Activated CD8-positive, alpha-beta T cell treated with anti-CD3 and anti-CD28 coated beads for 36 hours (primary cell): Measurements from ENCODE around the gene ITSN1. TPM values are rescaled to one million over a fixed set of nuclear protein-coding genes. Genes with fewer than 3 reads are reported as not detected.

Source experiments
- ATAC-seq: fragments of 200-7000 bp; cut with Tn5 transposase; one replicate; pipeline ENCODE4 v1.10.0; 2021; ENCODE audit warnings: mild to moderate bottlenecking, moderate library complexity
- CTCF ChIA-PET: fragments of 350-600 bp; sonication (Branson Sonifier 250); formaldehyde crosslinking; loops from one replicate; lab custom pipeline; 2021; ENCODE audit warnings: antibody characterized with exemption; lab: Charles Lee
- POLR2A ChIA-PET: fragments of 350-600 bp; sonication (Branson Sonifier 250); formaldehyde crosslinking; loops from one replicate; lab custom pipeline; 2021; ENCODE audit warnings: antibody characterized with exemption; lab: Charles Lee
- DNase-seq: peaks from one replicate; pipeline ENCODE4 v3.0.0-alpha.2; 2020
- H3K27ac Mint-ChIP-seq: one replicate; pipeline ENCODE4 v1.8.0; 2021; ENCODE audit warnings: mild to moderate bottlenecking, mixed read lengths
- H3K27me3 Mint-ChIP-seq: one replicate; pipeline ENCODE4 v1.8.0; 2021; ENCODE audit warnings: mixed read lengths
- H3K36me3 Mint-ChIP-seq: one replicate; pipeline ENCODE4 v1.8.0; 2021; ENCODE audit warnings: low read depth, mixed read lengths
- H3K4me1 Mint-ChIP-seq: one replicate; pipeline ENCODE4 v1.8.0; 2021; ENCODE audit warnings: low read depth, mixed read lengths
- H3K4me3 Mint-ChIP-seq: one replicate; pipeline ENCODE4 v1.8.0; 2021; ENCODE audit warnings: mild to moderate bottlenecking, moderate library complexity, mixed read lengths
- H3K9me3 Mint-ChIP-seq: one replicate; pipeline ENCODE4 v1.8.0; 2021; ENCODE audit warnings: mixed read lengths
- intact Hi-C: fragments of 100-400 bp; cut with micrococcal nuclease; formaldehyde crosslinking; loops from one replicate; pipeline ENCODE4 v1.10.0; 2022
- total RNA-seq, 2 experiments: library from RNA; stranded (reverse); gene quantifications; one replicate each; pipeline ENCODE4 v1.2.3, GENCODE V29; 2021
- TF ChIP-seq, protein P1 (sequence below): fragments of 200-600 bp; IDR thresholded peaks from one replicate; pipeline ENCODE4 v1.8.0; 2022; ENCODE audit warnings: antibody characterized with exemption, mild to moderate bottlenecking

The ITSN1 gene
- total RNA-seq, 2 experiments from 2014 or later = 4.4 to 4.7 TPM

DNA sequence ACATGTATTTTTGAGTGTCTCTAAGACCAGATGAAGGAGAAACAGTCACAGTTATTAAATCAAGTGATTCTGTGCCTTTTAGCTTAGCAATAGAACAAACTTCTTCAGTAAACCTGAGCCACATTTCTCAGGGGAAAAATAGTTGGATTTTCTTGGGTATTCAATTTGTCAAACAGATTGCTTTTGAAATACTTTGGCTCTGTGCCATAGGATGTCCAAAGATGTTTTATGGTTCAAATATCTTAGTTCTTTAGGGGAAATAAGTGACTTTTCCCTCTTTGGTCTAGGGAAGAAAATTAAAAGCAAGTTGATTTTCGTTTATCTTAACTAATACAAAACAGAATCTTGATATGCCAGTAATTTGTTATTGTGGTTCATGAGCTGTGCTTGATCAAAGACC is 147.4 kb downstream of the ITSN1 start:
- no peaks in the 10 kb centered on the region for H3K27me3 Mint-ChIP-seq
- ATAC-seq = no peak
- no peaks in the 10 kb centered on the region for H3K4me1 Mint-ChIP-seq
- intact Hi-C loops = no loop called here
- POLR2A ChIA-PET = no interaction called here
- TF ChIP-seq, protein P1, sequence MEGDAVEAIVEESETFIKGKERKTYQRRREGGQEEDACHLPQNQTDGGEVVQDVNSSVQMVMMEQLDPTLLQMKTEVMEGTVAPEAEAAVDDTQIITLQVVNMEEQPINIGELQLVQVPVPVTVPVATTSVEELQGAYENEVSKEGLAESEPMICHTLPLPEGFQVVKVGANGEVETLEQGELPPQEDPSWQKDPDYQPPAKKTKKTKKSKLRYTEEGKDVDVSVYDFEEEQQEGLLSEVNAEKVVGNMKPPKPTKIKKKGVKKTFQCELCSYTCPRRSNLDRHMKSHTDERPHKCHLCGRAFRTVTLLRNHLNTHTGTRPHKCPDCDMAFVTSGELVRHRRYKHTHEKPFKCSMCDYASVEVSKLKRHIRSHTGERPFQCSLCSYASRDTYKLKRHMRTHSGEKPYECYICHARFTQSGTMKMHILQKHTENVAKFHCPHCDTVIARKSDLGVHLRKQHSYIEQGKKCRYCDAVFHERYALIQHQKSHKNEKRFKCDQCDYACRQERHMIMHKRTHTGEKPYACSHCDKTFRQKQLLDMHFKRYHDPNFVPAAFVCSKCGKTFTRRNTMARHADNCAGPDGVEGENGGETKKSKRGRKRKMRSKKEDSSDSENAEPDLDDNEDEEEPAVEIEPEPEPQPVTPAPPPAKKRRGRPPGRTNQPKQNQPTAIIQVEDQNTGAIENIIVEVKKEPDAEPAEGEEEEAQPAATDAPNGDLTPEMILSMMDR = no peak
- CTCF ChIA-PET = interaction anchor here (1.3 kb wide), 1 partner anchor 11 kb away, joined by 3 read pairs; no protein-coding TSS in a partner anchor
- H3K4me3 Mint-ChIP-seq = no peak overlapping the region
- no peak overlapping the region for H3K27ac Mint-ChIP-seq
- H3K36me3 Mint-ChIP-seq = no peaks in the 10 kb centered on the region
- H3K9me3 Mint-ChIP-seq = no peaks in the 10 kb centered on the region
- no peak for DNase-seq

DNA sequence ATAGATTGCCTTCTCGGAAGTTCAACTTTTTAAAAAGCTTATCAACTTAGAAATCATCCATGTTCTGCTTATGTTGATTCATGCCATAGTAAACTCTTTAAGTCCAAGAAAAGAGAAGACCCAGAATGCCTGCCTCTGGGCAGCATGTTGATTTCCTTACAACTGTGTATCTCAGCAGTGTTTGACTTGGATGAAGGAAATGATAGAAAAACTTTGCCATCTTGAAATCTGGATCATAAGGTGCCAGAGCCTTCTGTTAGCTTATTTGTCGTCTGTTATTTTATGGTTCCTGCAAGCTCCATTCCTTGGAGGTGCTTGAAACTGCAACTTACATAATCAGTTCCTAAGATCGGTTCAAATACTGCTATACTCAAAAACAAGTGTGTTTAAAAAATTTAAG is 148.8 kb downstream of the ITSN1 start:
- ChIA-PET POLR2A (no interaction called here), CTCF (no interaction called here)
- intact Hi-C loops = no loop called here
- H3K4me1 Mint-ChIP-seq = no peaks in the 10 kb centered on the region
- DNase-seq (no peak), ATAC-seq (no peak)
- TF ChIP-seq, protein P1 = no peak
- no peaks in the 10 kb centered on the region for H3K36me3 Mint-ChIP-seq
- no peak overlapping the region for H3K4me3 Mint-ChIP-seq
- no peaks in the 10 kb centered on the region for H3K27me3 Mint-ChIP-seq
- H3K9me3 Mint-ChIP-seq = no peaks in the 10 kb centered on the region
- no peak overlapping the region for H3K27ac Mint-ChIP-seq

DNA sequence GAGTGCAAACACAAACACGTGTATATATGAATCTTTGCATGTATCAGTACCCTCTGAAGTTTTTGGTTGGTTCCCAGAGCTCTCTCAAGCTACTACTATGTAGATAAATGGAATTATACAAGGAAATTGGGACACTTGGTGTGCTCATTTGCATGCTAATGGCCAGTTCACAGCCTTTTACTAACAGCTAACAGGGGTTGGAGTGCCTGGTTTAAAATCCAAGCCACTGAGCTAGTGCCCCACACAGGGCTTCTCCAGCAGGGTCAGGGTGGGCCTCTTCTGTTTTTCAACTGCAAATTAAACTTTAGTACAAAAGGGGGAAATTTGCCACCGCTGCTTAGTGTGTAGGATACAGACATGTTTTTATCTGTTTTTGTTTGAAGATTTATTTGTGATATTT is 152.3 kb downstream of the ITSN1 start:
- TF ChIP-seq, protein P1 = no peak
- ATAC-seq (no peak), DNase-seq (no peak)
- H3K9me3 Mint-ChIP-seq = no peaks in the 10 kb centered on the region
- no peaks in the 10 kb centered on the region for H3K4me1 Mint-ChIP-seq
- H3K36me3 Mint-ChIP-seq = no peaks in the 10 kb centered on the region
- H3K27ac Mint-ChIP-seq = no peak overlapping the region
- no peak overlapping the region for H3K4me3 Mint-ChIP-seq
- ChIA-PET POLR2A (interaction anchor here (0.6 kb wide), 1 partner anchor 31 kb away, joined by 3 read pairs; no protein-coding TSS in a partner anchor), CTCF (no interaction called here)
- intact Hi-C loops = no loop called here
- H3K27me3 Mint-ChIP-seq = no peaks in the 10 kb centered on the region

DNA sequence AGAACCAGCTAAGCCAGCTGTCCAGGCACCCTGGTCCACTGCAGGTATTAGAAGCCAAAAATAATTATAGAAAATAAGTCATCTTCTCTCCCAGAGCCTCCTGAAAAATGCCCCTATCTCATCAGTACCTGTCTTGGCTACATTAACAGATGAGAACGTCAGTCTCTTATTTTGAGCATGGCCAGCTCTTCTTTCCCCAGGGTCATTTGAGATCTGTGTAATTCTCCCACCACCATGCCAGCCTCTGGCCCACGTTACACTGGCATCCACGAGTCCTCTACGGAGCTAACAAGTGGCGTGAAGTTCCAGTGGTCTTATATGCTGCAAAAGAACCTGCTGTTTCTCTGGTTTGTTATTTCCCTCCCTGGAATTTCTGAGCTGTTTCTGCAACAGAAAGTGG is 155.3 kb downstream of the ITSN1 start:
- ATAC-seq = no peak
- Mint-ChIP-seq H3K36me3 (no peaks in the 10 kb centered on the region), H3K4me3 (no peak overlapping the region), H3K27ac (no peak overlapping the region), H3K9me3 (no peaks in the 10 kb centered on the region), H3K27me3 (no peaks in the 10 kb centered on the region), H3K4me1 (no peaks in the 10 kb centered on the region)
- ChIA-PET CTCF (interaction anchor here (0.7 kb wide), 1 partner anchor 510 kb away, joined by 3 read pairs; no protein-coding TSS in a partner anchor), POLR2A (interaction anchor here (0.5 to 0.6 kb wide), 2 partner anchors 15 to 229 kb away, joined by 3 read pairs; no protein-coding TSS in a partner anchor)
- no peak for DNase-seq
- TF ChIP-seq, protein P1 = no peak
- intact Hi-C loops = no loop called here

DNA sequence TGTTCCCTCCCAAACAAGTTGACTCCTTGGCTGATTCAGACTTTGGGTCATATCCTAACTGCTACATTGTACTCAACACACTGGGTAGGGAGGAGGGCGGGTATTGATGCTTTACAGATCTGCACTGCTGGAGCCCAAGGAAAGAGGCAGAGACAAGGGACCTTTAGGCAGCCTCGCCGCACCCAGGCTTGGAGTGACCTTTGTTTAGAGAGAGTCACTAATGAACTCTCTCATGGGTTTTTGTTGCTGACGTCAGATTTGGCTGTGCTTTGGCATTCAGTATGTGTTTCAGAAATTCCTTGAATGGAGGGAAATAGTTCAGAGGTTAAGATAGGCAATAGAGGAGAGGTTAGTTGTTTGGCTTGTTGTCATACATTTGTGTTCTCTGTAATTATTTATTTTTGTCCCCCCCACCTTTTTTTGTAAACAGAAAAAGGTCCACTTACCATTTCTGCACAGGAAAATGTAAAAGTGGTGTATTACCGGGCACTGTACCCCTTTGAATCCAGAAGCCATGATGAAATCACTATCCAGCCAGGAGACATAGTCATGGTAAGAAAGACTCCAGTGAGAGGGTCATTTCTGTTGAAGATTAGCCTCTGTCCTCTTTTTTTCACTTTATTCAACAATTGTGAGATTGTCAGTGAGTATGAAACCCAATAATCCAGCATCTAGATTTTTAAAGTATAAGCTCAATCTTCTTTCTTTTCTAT is 157.2 kb downstream of the ITSN1 start:
- intact Hi-C loops = no loop called here
- no peak overlapping the region for H3K27ac Mint-ChIP-seq
- TF ChIP-seq, protein P1 = no peak
- POLR2A ChIA-PET = no interaction called here
- H3K27me3 Mint-ChIP-seq = no peaks in the 10 kb centered on the region
- no peaks in the 10 kb centered on the region for H3K36me3 Mint-ChIP-seq
- no peaks in the 10 kb centered on the region for H3K9me3 Mint-ChIP-seq
- no peak for DNase-seq
- no peak for ATAC-seq
- CTCF ChIA-PET = no interaction called here
- H3K4me3 Mint-ChIP-seq = no peak overlapping the region
- H3K4me1 Mint-ChIP-seq = no peaks in the 10 kb centered on the region
